Skeletal muscle satellite cell (primary cell): Measurements from ENCODE around the gene THAP3.

ENCODE experiments used
- H3K27me3 ChIP-seq: 2 replicates; pipeline ENCODE4 v1.7.0; 2013; ENCODE audit warnings: low read length; ENCODE audit not compliant: control insufficient read depth, insufficient read depth
- H3K36me3 ChIP-seq: 2 replicates; pipeline ENCODE4 v1.7.0; 2013; ENCODE audit warnings: mild to moderate bottlenecking, control low read depth, low read length; ENCODE audit not compliant: insufficient read depth
- H3K4me1 ChIP-seq: 2 replicates; pipeline ENCODE4 v1.7.0; 2013; ENCODE audit warnings: low read length; ENCODE audit not compliant: control insufficient read depth, insufficient read depth
- H3K4me2 ChIP-seq: 2 replicates; pipeline ENCODE4 v1.7.0; 2013; ENCODE audit warnings: mild to moderate bottlenecking, low read length
- H3K4me3 ChIP-seq: 2 replicates; pipeline ENCODE4 v1.7.0; 2013; ENCODE audit warnings: low read length
- H3K9ac ChIP-seq: 2 replicates; pipeline ENCODE4 v1.7.0; 2013; ENCODE audit warnings: mild to moderate bottlenecking, low read depth, low read length, moderate library complexity
- H3K9me3 ChIP-seq: replicated peaks from 2 replicates; pipeline ENCODE4 v1.7.0; 2013; ENCODE audit warnings: mild to moderate bottlenecking, control low read depth, low read length

THAP3 gene

GRCh38 chr1:6584126-6585080 is 40.3 kb upstream of the THAP3 start:
- Histone ChIP-seq H3K36me3 (peaks cover 11% of the 10 kb centered on the region), H3K9me3 (no peaks in the 10 kb centered on the region), H3K9ac (no peak overlapping the region), H3K4me1 (peaks cover 27% of the 10 kb centered on the region), H3K4me2 (no peak overlapping the region), H3K4me3 (no peak overlapping the region), H3K27me3 (no peaks in the 10 kb centered on the region)

- H3K4me3 ChIP-seq: no peak overlapping the region
- peaks cover 27% of the 10 kb centered on the region for H3K4me1 ChIP-seq
- H3K27me3 ChIP-seq: no peaks in the 10 kb centered on the region
- H3K9me3 ChIP-seq: no peaks in the 10 kb centered on the region
- H3K36me3 ChIP-seq: peaks cover 19% of the 10 kb centered on the region
- H3K4me2 ChIP-seq: no peak overlapping the region
- no peak overlapping the region for H3K9ac ChIP-seq
Observed at GRCh38 chr1:6585081-6585722, 39.5 kb upstream of the THAP3 start.

GRCh38 chr1:6585841-6586240 is 38.8 kb upstream of the THAP3 start:
- H3K36me3 ChIP-seq: peaks cover 25% of the 10 kb centered on the region
- H3K4me2 ChIP-seq: no peak overlapping the region
- H3K9me3 ChIP-seq: no peaks in the 10 kb centered on the region
- no peaks in the 10 kb centered on the region for H3K27me3 ChIP-seq
- no peak overlapping the region for H3K9ac ChIP-seq
- no peak overlapping the region for H3K4me3 ChIP-seq
- H3K4me1 ChIP-seq: peaks cover 22% of the 10 kb centered on the region

- peaks cover 23% of the 10 kb centered on the region for H3K4me1 ChIP-seq
- no peak overlapping the region for H3K4me3 ChIP-seq
- H3K36me3 ChIP-seq: peaks cover 31% of the 10 kb centered on the region
- no peaks in the 10 kb centered on the region for H3K9me3 ChIP-seq
- no peak overlapping the region for H3K9ac ChIP-seq
- H3K27me3 ChIP-seq: no peaks in the 10 kb centered on the region
- no peak overlapping the region for H3K4me2 ChIP-seq
Observed at GRCh38 chr1:6586404-6586816, 38.3 kb upstream of the THAP3 start.

GRCh38 chr1:6587261-6588005 is 37.2 kb upstream of the THAP3 start:
- H3K9ac ChIP-seq: no peak overlapping the region
- peaks cover 32% of the 10 kb centered on the region for H3K4me1 ChIP-seq
- H3K36me3 ChIP-seq: peaks cover 41% of the 10 kb centered on the region
- no peak overlapping the region for H3K4me3 ChIP-seq
- no peaks in the 10 kb centered on the region for H3K27me3 ChIP-seq
- no peak overlapping the region for H3K4me2 ChIP-seq
- H3K9me3 ChIP-seq: no peaks in the 10 kb centered on the region

- no peak overlapping the region for H3K4me2 ChIP-seq
- no peak overlapping the region for H3K9ac ChIP-seq
- no peaks in the 10 kb centered on the region for H3K27me3 ChIP-seq
- H3K36me3 ChIP-seq: peaks cover 50% of the 10 kb centered on the region
- no peak overlapping the region for H3K4me3 ChIP-seq
- no peaks in the 10 kb centered on the region for H3K9me3 ChIP-seq
- peaks cover 32% of the 10 kb centered on the region for H3K4me1 ChIP-seq
Observed at GRCh38 chr1:6588128-6588892, 36.4 kb upstream of the THAP3 start.

GRCh38 chr1:6588893-6589520 is 35.7 kb upstream of the THAP3 start:
- Histone ChIP-seq H3K27me3 (no peaks in the 10 kb centered on the region), H3K4me3 (no peak overlapping the region), H3K4me1 (peaks cover 32% of the 10 kb centered on the region), H3K9ac (no peak overlapping the region), H3K4me2 (no peak overlapping the region), H3K9me3 (no peaks in the 10 kb centered on the region), H3K36me3 (peaks cover 57% of the 10 kb centered on the region)

- no peak overlapping the region for H3K4me2 ChIP-seq
- no peaks in the 10 kb centered on the region for H3K27me3 ChIP-seq
- H3K36me3 ChIP-seq: peaks cover 66% of the 10 kb centered on the region
- no peak overlapping the region for H3K9ac ChIP-seq
- peaks cover 32% of the 10 kb centered on the region for H3K4me1 ChIP-seq
- no peak overlapping the region for H3K4me3 ChIP-seq
- no peaks in the 10 kb centered on the region for H3K9me3 ChIP-seq
Observed at GRCh38 chr1:6590046-6590445, 34.6 kb upstream of the THAP3 start.

- Histone ChIP-seq H3K9me3 (no peaks in the 10 kb centered on the region), H3K4me2 (no peak overlapping the region), H3K27me3 (no peaks in the 10 kb centered on the region), H3K4me3 (no peak overlapping the region), H3K9ac (no peak overlapping the region), H3K4me1 (peaks cover 32% of the 10 kb centered on the region), H3K36me3 (peaks cover 78% of the 10 kb centered on the region)
Observed at GRCh38 chr1:6591222-6591621, 33.4 kb upstream of the THAP3 start.

GRCh38 chr1:6591644-6592043 is 33.0 kb upstream of the THAP3 start:
- no peaks in the 10 kb centered on the region for H3K27me3 ChIP-seq
- H3K4me3 ChIP-seq: no peak overlapping the region
- H3K4me2 ChIP-seq: no peak overlapping the region
- peaks cover 82% of the 10 kb centered on the region for H3K36me3 ChIP-seq
- H3K9me3 ChIP-seq: no peaks in the 10 kb centered on the region
- H3K4me1 ChIP-seq: peaks cover 34% of the 10 kb centered on the region
- H3K9ac ChIP-seq: no peak overlapping the region
